Subcutaneous adipose tissue (tissue), 4 donors: Measurements from ENCODE around the gene HOXB6. TPM values are rescaled to one million over a fixed set of nuclear protein-coding genes. Genes with fewer than 3 reads are reported as not detected.

Source experiments
- total RNA-seq, 4 donors: library from RNA; depleted of rRNA; stranded (reverse); fragments of >200 nt; gene quantifications; one replicate each; pipeline ENCODE4 v1.1.0, GENCODE V29; 2016
- TF ChIP-seq, protein P1 (sequence below): fragments of 450-650 bp; IDR thresholded peaks from one replicate; pipeline ENCODE4 v1.5.1; 2016; ENCODE audit warnings: low read depth, mild to moderate bottlenecking, control low read depth, antibody characterized with exemption, moderate library complexity

The HOXB6 gene
- total RNA-seq, 4 donors from 2014 or later, result 4.8 to 12.1 (median 8.9) TPM

DNA sequence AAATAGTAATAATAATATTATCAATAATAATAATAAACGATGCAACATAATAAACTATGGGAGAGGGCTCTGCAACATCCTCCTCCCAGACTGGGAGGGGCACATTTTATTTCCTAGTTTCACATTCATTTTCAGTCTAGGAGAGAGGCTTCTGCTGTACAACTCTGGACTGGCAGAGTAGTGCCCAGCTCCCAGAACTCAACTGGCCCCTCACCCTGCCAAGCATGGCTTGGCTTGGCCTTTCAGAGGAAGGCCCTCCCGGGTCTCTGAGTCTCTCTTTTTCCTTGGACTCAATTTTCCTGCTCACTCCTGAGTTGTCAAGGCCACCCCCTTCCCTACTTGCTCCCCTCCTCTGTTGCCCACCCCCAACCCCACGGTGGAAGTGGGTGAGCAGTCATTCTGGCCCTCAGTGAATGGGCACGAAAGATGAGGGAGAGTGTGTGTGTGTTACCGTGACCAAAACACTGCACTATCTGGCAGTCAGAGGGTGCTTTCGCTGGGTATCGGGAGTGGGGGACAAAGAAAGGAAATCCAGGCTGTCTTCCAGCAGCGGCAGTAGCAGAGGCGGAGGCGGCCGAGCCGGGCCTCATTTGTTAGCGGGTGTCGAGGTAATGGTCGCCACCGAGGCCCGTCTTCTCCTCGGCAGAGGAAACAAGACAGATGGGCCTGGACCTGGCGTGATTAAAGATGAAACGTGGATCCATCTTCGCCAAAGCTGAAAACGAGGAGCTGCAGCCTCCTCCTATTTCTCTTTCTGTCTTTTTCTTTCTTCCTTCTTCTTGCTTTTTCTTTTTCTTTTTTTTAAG lies 28.9 kb downstream of the HOXB6 start:
- TF ChIP-seq, protein P1, sequence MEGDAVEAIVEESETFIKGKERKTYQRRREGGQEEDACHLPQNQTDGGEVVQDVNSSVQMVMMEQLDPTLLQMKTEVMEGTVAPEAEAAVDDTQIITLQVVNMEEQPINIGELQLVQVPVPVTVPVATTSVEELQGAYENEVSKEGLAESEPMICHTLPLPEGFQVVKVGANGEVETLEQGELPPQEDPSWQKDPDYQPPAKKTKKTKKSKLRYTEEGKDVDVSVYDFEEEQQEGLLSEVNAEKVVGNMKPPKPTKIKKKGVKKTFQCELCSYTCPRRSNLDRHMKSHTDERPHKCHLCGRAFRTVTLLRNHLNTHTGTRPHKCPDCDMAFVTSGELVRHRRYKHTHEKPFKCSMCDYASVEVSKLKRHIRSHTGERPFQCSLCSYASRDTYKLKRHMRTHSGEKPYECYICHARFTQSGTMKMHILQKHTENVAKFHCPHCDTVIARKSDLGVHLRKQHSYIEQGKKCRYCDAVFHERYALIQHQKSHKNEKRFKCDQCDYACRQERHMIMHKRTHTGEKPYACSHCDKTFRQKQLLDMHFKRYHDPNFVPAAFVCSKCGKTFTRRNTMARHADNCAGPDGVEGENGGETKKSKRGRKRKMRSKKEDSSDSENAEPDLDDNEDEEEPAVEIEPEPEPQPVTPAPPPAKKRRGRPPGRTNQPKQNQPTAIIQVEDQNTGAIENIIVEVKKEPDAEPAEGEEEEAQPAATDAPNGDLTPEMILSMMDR, result no peak

DNA sequence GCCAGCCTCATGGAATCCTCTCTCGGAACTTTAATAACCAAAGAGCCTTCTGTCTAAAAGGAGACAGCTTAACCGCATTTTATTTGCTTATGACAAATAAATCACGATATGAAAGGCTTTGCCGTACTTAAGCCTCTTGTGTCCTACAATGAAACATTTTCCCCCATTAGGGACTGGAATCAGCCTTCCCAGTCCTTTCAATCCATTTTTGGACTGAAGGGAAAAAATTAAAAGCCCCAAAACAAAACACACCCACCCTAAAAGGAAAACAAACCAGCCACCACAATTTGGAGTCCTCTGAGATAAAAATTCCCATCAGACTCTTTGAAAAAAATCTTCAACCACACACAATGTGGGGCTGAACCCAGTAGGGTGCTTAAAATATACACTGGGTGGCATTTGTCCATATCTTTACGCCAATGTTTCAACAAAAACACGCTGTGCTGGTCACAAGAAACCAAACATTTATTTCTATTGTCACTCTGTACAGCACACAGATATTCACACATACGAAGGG lies 29.7 kb downstream of the HOXB6 start:
- TF ChIP-seq, protein P1, result no peak

DNA sequence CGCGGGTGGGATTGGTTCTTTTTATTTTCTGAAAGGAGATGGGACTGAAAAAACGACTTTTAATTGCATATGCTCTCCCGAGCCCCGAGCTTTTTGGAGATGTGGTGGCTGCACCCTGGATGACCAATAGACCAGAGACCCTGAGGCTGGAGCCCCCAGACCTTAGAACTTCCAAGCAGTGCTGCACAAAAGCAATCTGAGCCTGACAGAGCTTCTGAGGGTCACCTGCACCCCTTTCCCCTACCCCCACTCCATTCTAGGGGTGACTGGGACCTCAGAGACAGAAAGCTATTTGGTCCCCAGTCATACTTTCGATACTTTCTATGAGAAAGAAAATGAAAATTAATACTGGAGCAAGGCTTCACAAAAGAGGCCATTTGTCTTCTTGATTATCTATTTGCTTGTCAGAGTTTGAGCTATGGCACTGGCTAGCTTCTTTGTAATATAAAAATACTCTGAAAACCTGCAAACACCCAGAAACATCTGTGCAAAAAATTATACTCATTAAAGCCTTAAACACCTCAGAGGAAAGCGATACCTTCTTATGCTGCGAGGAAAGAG lies 30.2 kb downstream of the HOXB6 start:
- TF ChIP-seq, protein P1, result no peak

DNA sequence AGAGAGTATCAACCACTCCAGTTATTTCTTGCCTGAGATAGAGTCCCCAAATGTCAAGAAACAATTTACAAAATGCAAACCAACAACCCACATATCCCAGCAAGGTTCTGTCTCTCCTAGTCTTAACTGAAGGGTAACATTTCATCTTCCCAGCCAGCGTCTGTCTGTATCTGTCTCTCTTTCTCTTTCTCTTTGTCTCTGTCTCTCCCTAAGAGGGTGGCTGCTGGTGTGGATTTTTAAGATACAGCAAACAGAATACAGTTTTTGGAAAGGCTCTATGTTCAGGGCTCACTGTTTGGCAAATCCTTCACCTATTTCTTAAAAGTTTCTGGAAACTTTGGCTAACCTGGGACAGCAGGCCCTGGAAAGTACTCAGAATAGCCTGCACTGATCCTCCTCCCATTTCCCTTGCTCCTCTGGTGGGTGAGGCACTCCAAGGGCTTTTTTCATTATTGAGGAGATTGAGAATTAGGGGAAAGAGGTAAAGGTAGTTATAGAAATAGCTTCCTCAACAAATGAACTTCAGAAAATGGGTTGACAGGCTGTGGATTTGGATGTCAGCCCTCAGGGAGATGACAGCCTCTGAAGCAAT lies 32.9 kb downstream of the HOXB6 start:
- TF ChIP-seq, protein P1, result no peak

DNA sequence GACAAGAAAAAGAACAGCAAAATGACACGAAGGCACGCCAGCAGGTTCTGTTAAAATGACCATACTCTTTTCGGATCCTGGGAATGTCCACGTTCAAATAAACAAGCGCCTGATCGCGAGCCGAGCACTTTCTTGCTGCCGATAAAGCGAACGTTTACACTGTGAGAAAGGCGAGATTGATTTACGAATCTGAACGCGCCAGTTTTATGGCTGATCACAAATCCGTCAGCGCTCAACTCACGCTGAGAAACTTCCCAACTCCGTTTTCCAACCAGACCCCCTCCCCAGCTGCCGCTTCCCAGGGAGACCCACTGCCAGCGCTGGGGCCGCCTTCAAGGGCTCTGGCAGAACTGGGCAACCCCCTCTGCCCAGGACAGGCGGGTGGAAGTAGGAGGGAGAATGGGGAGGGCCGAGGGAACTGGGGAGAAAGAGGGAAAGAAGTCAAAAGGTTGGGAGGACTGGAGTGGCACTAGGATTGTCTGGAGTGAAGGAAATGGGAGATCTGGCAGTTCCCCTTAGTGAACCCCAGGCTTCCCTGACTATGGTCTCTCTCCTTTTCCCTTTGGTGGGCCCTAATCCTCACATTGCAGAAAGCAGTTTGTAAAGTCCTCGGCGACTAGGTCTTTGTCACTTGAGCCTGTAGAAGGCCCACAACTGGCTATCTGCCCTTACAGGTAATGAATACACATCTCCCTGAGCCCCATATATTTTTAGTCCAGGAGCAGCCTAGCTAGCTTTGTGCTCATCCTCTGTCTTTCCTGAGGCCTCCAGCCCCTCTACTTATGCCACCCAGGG lies 33.6 kb downstream of the HOXB6 start:
- TF ChIP-seq, protein P1, result no peak

DNA sequence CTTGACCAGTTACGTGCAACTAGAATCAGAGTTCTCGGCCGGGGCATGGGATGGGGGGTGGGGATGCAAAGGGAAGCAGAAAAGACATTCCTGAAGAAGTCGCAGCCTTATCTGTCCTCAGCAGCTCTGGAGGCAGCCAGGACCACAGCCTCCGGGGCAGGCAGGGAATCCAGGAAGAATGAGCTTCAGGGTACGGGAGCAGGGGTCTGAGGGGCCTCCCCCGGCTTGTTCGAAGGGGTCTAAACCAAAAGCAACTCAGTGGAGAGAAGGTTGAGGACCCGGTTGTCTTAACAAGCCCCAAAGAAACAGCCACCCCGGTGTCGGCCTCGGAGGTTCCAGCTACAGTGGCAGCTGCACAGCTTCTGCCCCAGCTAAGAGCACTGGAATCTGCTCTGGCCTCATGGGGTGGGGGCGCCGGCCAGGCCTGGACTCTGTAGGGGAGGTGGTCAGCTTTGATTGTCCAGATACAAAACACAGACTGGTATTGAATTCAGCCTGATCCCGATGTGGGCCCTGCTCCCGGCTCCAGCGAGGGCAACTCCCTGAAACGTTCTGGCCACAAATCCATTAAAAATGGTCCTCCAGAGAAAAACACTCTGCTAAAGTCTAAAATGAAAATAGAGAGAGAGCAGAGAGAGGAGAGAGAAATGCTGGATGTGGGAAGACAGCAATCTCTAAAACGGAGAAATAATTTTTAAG lies 34.3 kb downstream of the HOXB6 start:
- TF ChIP-seq, protein P1, result no peak
